IPS DF 4.7 (cell line): ENCODE results near the gene PTGDS.

Source experiments
- DNase-seq: peaks from one replicate; pipeline ENCODE4 v3.0.0-alpha.2; 2013; ENCODE audit warnings: low spot score; ENCODE audit errors: extremely low read depth

Gene PTGDS

GRCh38 chr9:136957901-136958300, 19.4 kb upstream of the PTGDS start:
- no peak for DNase-seq

- DNase-seq = no peak
Measured at GRCh38 chr9:136958473-136958872, 18.8 kb upstream of the PTGDS start.

GRCh38 chr9:136958898-136959850, 18.1 kb upstream of the PTGDS start:
- no peak for DNase-seq

GRCh38 chr9:136960212-136960937, 16.9 kb upstream of the PTGDS start:
- no peak for DNase-seq

GRCh38 chr9:136960938-136961275, 16.4 kb upstream of the PTGDS start:
- DNase-seq = no peak

GRCh38 chr9:136961279-136962065, 15.8 kb upstream of the PTGDS start:
- DNase-seq = no peak

GRCh38 chr9:136962163-136962562, 15.1 kb upstream of the PTGDS start:
- no peak for DNase-seq

GRCh38 chr9:136962701-136963248, 14.5 kb upstream of the PTGDS start:
- DNase-seq = no peak

- DNase-seq = no peak
Measured at GRCh38 chr9:136963341-136963740, 14.0 kb upstream of the PTGDS start.

- DNase-seq = no peak
Measured at GRCh38 chr9:136963751-136964150, 13.6 kb upstream of the PTGDS start.

GRCh38 chr9:136964171-136964689, 13.1 kb upstream of the PTGDS start:
- no peak for DNase-seq

- no peak for DNase-seq
Measured at GRCh38 chr9:136964833-136965422, 12.4 kb upstream of the PTGDS start.

- no peak for DNase-seq
Measured at GRCh38 chr9:136965771-136966484, 11.4 kb upstream of the PTGDS start.

- no peak for DNase-seq
Measured at GRCh38 chr9:136968333-136969127, 8.8 kb upstream of the PTGDS start.

GRCh38 chr9:136969150-136969549, 8.2 kb upstream of the PTGDS start:
- DNase-seq = no peak

- DNase-seq = no peak
Measured at GRCh38 chr9:136969774-136970173, 7.5 kb upstream of the PTGDS start.

- DNase-seq = no peak
Measured at GRCh38 chr9:136970361-136970760, 6.9 kb upstream of the PTGDS start.

GRCh38 chr9:136971746-136972145, 5.6 kb upstream of the PTGDS start:
- no peak for DNase-seq

- DNase-seq = no peak
Measured at GRCh38 chr9:136972335-136972734, 5.0 kb upstream of the PTGDS start.
